Gastrocnemius medialis (tissue), 4 donors: ENCODE data around the gene ROBO4.

Experiments used
- CTCF ChIP-seq, 5 experiments: fragments of 450-650 bp in 3 of 5; fragments of 200-600 bp in 2 of 5; sonication (generic) in 2 of 5; IDR thresholded peaks in 4 of 5; conservative IDR thresholded peaks in 1 of 5; 1 replicate in 4 of 5; 2 replicates in 1 of 5; pipeline ENCODE4 v1.5.1; 2016 to 2019; ENCODE audit warnings: antibody characterized with exemption in 5 of 5, mild to moderate bottlenecking in 3 of 5, moderate library complexity in 3 of 5
- POLR2A ChIP-seq, 2 donors: fragments of 450-650 bp; IDR thresholded peaks; one replicate each; pipeline ENCODE4 v1.6.1; 2017; ENCODE audit warnings: antibody characterized with exemption in 2 of 2, mild to moderate bottlenecking in 2 of 2, moderate library complexity in 2 of 2

GRCh38 chr11:124886978-124887666, 10.5 kb downstream of the ROBO4 start:
- no peak for TF ChIP-seq CTCF (IDR thresholded peaks at IDR 0.05 in 4 of 5, conservative IDR thresholded peaks at IDR 0.05 in 1 of 5)
- no peak for TF ChIP-seq POLR2A (IDR thresholded peaks at IDR 0.05)
